Esophagus mucosa (tissue), 1 donor: ENCODE data around the gene COQ8B. TPM values are rescaled to one million over a fixed set of nuclear protein-coding genes. Genes with fewer than 3 reads are reported as not detected.

Experiments used
- ATAC-seq: fragments of 200-7000 bp; cut with Tn5 transposase; one replicate; pipeline ENCODE4 v1.9.1; 2020
- total RNA-seq: library from RNA; stranded (reverse); gene quantifications from one replicate; pipeline ENCODE4 v1.2.4, GENCODE V29; 2023
- donor health status: DM: yes; HTN: yes; CAD: no.

Gene COQ8B
- total RNA-seq, 1 donor from 2014 or later = 18.7 TPM

DNA sequence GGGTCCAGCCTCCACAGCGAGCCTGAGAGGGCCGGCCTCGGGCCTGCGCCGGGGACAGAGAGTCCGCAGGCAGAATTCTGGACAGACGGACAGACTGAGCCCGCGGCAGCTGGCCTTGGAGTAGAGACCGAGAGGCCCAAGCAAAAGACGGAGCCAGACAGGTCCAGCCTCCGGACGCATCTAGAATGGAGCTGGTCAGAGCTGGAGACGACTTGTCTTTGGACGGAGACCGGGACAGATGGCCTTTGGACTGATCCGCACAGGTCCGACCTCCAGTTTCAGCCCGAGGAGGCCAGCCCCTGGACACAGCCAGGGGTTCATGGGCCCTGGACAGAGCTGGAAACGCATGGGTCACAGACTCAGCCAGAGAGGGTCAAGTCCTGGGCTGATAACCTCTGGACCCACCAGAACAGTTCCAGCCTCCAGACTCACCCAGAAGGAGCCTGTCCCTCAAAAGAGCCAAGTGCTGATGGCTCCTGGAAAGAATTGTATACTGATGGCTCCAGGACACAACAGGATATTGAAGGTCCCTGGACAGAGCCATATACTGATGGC lies 716 bp upstream of the COQ8B start:
- ATAC-seq = no peak

DNA sequence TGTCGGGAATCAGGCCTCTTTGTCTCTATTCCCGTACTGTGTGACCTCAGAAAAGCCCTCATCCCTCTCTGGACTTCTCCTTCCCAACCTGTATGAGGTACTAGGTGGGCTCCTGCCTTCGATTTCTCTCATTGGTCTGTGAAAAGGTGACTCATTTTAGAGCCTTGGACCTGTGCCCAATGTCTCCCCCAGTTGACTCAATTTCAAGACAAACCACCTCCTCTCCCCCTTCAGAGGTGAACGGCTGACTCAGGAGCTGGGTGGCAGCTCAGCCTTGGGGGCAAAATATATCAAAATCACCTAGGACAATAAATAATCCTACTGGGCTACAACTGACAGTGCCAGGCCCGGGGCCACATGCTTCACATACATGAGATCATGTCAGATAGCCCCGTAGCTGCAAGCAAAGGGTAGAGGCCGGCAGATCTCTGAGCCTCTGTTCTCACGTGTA lies 630 bp downstream of the COQ8B start:
- peak; percentile 14 for ATAC-seq

DNA sequence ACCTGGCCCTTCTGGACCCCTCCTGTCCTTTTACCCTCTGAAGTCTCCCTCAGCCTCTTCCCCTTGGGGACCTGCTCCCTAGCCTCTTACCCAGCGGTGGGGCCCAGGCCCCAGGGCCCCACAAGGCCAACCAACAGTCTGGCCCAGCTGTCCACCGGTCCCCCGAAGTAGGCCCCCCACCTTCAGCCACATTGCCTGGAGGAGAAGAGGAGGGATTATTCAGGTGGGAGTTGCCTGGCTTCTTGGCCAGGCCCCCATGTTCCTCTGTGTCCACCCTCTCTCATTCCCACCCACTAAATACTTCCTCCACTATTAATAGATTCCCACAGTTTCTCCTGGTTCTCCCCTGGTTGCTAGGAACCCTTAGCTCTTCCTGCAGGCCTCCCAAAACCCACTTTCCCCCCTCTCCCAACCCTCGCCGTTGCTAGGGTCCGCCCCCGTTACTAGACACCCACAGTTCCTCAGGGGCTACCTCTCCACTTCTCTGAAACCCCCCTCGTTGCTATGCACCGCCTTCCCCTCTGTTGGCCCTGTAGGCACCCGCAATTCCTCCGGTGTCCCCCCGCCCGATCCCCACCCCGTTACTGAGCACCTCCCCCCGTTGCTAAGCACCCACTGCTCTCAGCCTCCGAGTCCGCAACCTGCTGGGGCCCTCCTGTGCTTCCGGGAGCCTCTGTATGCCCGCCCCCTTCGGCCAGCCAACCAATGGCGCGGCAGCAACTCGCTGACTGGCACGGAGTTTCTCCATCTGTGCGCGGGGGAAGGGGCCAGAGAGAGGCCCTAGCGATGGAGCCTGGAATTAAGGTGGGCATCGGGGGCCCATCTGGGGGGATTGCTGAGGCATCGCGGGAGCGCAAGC lies 2.0 kb downstream of the COQ8B start:
- ATAC-seq = peak; percentile 56

DNA sequence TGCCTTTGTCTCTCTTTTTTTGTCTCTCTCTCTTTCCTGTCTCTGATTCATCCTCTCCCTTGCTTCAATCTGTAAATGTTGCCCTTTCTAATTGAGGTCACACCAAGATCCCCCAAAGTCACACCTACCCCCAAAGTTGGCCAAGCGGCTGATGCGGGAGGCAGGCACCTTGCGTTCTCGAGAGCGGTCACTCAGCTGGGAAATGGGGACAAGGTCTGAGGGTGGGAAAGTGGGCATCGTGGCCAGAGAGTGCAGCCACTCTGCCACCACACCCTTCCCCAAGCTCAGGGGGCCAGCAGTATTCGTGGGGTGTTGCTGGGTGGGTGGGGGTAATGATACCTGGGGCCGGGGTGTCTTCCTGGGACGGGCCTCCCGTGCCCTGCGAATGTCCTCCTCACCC lies 2.7 kb downstream of the COQ8B start:
- ATAC-seq = no peak

DNA sequence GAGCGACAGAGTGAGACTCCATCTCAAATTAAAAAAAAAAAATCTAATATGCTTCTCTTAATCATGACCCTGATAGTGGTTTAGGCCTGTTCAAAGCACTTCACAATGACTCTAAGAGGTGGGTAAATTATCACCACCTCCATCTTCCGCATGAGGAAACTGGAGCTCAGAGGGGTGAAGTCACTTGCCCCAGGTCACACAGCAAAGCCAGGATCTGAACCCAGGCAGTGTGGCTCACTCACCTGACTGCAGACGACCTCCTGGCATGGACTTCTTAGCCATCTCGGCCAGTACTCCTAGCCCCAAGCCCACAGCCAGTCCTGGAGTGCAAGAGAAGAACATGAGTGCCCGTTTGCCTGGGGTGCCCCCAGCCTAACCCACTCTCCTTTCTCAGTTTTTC lies 6.9 kb downstream of the COQ8B start:
- no peak for ATAC-seq

DNA sequence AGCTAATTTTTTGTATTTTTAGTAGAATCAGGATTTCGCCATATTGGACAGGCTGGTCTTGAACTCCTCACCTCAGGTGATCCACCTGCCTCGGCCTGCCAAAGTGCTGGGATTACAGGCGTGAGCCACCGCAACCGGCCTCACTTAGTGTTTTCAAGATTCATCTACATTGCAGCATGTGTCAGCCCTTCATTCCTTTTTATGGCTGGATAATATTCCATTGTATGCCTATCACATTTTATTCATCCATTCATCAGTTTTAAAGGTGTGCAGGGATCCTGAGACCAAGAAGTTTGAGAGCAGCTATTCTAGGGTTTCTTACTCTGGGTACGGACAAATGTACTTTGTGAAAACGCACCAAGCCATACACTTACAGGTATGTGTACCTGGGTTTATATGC lies 9.1 kb downstream of the COQ8B start:
- ATAC-seq = no peak

DNA sequence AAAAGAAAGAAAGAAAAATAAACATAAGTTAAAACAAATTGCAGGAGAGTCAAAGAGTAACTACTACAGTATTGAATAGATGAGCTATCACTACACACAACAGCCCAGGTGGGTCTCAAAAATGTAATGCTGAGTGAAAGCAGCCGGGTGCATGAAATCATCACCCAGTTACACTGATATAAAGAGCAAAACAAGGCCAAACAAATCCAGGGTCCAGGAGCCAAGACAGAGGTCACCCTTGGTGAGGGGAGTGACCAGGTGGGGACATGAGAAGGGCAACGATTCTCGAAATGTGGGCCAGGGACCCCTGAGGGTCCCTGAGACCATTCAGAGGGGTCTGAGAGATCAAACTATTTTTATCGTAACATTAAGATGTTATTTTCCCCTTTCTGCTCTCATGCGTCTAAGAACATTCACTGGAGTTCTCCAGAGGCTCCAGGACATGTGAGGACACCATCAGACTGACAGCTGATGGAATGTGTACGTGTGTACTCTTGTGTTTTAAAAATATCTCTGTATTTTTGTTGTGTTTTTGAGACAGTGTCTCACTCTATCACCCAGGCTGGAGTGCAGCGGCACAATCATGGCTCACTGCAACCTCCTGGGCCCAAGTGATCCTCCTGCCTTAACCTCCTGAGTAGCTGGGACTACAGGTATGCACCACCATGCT lies 10.6 kb downstream of the COQ8B start:
- ATAC-seq = no peak

DNA sequence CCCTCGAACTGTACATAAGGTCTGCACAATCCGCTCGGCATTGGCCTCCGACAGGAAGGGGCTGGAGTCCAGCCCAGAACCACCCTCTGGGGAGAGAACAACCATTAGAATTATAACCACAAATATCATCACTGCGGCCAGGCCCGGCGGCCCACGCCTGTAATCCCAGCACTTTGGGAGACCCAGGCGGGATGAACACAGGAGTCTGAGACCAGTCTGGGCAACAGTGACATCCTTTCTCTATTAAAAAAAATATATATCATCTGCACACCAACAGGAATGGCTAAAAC lies 11.4 kb downstream of the COQ8B start:
- no peak for ATAC-seq

DNA sequence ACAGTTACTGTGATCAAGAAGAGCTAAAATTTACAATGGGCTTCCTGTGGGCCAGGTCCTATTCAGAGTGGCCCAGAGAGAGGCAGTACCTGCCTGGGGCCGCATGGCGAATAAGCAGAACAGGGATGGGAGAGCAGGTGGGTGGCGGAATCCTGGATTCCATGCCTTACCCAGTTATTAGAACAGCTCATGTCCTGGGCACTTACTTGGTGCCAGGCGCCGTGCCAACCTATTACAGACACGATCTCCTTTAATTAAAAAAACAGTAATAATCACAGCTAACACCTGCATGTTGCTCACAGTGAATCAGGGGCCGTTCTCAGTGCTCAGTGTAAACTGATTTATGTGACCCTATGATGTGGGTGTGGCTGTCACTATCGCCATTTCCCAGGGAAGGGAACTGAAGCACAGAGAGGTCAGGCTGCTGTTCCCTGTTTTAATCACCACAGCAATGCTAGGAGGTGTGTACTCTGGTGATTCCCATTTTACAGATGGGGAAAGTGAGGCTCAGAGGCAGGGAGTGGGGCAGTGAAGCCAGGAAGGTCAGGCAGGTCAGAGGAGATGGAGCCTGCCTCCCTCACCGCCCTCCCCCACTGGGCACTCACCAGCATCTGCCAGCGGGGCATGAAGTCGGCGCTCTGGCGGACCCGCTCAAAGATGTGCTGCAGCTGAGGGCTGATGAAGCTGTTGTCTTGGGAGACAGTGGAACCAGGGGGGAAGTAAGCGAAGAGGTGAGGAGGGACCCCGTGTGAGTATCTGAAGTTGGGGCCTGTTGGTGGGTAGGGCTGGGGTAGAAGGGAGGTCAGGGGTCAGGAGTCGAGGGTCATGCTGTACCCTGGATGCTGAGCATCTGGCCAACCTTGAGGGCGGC lies 12.0 kb downstream of the COQ8B start:
- no peak for ATAC-seq

DNA sequence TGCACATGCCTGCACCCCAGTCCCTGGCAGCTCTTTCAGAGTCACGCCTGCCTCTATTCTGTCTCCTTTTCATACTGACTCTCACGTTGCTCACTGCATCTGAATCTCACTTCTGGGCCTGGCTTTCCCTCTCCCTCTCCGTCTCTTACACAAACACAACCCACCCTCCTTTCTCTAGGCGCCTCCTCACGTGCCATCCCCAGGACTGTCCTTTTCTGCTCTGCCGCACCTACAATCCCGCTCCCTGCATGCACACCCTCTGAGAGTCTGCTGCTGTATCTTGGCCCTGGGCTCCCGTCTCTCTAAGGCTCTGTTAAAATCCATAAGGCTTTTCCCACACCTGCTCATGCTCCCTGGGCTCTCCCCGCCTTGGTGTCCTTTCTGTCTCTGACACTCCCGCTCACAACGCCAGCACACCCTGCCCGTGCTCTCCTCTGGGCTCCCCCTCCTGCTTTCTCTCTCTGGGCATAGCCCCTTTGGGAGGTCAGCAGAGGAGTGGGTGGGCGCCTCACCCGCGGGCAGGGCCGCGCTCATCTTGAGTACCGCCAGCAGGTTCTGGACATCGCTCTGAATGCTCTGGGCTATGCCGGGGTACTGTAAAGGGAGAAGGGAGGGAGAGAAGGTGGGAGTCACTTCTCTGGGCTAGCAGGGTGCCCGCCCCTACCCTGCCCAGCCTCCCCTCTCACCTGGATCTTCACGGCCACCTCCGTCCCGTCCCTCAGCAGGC lies 13.5 kb downstream of the COQ8B start:
- ATAC-seq = no peak

DNA sequence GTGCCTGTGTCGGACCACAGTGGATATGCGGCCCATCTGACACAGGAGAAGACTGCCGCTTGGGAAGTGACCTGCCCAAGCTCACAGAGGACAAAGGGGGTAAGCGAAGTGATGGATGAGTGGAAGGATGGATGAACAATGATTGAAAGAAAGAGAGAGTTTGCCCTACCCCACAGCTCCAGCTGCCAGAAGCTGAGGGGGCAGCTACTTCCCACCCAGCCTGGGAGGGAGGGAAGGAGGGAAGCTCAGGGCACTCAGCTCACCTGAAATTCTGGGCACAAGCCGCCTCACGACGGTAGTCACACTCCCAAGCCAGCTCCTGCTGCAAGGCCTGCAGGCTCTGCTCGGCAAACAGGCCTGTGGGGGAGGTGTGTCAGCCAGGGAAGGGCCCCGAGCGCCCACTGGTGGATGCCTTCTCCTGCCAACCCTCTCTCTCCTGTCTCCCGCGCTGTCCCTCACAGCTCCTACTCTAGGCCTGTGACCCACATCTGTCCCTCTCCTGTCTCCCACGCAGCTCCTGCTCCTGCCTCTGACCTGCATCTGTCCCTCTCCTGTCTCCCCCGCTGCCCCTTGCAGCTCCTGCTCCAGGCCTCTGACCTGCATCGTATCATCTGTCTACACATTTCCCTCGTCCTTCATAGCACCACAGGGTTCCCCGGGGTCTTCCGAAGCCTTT lies 14.2 kb downstream of the COQ8B start:
- ATAC-seq = peak; percentile 61

DNA sequence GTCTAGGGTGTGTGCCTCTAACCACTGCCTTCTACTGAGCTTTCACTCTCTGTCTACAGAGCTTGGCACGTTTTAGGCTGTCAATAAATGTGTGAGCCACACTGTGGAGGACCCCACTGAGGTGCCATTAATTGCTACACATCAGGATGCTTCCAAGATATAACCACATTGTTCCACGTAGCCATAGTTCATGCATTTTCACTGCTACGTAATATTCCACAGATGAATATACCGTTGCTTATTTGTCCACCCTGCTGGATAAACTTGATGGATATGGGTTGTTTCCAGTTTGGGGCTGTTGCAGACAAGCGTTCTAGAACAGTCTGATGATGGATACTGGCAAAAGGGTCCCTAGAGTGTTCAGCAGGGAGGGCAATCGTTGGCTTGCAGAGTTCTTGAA lies 14.9 kb downstream of the COQ8B start:
- ATAC-seq = no peak

DNA sequence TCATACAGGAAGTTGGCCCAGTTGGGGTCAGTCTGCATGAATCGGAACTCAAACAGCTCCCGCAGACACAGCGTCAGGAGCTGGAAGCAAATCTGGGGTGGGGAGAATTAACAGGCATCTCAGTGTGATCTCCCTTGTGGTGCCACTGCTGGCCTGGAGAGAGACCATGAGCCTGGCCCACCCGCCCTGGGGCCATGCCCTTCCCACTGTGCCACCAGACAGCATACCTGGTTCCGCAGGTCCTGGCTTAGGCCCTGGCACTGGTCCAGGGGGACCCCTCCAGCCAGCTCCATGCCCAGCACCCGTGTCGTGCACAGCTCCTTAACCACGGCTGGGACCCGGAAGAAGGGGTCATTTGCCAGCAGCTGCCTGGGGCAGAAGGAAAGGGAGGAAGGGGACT lies 16.6 kb downstream of the COQ8B start:
- no peak for ATAC-seq

DNA sequence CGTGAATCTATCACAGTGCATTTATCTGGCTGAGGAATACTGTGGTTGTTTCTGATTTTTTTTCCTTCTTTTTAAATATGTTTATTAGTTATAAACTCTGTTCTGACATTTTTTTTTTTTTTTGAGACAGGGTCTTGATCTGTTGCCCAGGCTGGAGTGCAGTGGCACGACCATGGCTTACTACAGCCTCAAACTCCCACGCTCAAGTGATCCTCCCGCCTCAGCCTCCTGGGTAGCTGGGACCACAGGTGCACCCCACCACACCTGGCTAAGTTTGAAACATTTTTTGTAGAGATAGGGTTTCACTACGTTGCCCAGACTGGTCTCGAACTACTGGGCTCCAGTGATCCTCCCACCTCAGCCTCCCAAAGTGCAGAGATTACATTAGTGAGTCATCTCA lies 19.7 kb downstream of the COQ8B start:
- no peak for ATAC-seq

DNA sequence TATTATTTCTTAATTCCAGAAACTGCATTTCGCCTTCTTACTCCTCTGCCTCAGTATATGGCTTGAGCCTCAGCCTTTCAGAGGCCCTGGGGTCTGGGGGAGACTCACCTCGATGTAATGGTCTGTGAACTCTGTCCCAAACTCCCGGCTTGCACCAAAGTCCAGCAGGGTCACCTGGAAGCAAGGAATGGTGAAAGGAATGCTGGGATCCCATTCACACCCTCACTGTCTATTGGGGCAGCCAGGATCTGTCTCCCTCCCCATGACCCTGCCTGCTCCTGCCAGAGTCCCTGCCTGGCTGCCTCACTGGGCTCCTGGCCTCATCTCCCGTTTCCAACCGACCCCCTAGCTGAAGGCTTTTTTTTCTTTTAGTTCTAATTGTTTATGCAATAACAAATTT lies 20.8 kb downstream of the COQ8B start:
- ATAC-seq = no peak

DNA sequence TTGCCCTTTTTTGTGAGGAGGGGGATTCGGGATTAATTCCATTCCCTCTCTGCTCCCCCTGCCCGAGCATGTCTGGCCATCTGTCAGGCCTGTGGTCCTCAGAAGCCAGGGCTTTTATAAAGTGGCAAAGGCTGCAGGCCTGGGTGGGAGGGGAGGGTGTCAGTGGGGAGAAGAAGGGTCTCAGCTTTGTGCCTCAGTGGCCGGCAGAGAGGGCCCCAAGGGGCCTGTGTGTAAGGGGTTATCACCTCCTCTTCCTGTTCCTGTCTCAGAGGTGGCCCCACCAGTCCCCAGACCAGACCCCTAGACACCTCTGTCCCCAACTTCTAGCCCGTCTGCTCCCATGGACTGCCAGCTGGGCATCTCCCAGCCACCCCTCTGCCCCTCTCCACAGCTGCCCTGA lies 22.8 kb downstream of the COQ8B start:
- ATAC-seq = no peak

DNA sequence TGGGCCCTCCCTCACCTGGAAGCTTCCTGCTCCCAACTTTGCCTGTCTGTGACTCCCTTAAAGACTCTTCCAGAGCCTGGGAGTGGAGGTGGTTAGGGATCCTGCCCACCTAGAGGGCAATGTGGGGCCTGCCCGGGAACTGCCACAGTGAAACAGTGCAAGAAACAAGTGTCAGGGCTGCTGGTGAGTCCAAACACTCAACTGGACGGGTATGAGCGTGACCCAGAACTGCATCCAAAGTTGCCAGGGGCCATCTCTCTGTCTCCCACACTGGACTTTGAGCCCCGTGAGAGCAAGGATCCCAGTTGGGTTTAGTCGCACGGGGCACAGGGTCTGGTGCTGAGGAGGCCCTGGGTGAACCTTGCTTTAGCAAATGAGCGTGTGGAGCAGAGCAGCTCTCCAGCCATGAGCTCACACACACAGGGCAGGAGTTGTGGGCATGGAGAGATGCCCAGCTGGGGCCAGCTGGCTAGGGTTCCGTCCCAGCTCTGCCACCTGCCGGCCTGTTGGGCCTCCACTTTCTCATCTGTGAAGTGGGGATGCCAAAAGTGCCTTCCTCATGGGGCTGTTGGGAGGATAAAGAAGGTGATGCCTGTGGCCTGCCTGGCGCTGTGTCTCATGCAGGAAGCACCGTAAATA lies 23.4 kb downstream of the COQ8B start:
- ATAC-seq = no peak

DNA sequence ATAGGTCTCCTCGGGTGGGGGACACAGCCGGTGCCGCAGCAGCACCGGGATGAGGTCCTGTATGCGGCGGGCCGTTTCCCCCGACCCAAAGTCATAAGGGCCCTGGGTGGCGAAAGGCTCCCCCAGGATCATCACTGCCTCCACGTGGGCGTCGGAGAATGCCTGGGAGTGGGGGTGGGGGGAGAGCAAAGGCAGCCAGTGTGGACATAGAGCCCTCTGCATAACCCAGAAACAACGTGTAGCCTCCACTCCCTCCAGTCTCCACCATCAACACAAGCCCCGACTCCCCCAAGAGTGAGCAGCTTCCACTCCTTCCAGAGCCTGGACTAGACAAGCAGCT lies 24.5 kb downstream of the COQ8B start:
- ATAC-seq = no peak

DNA sequence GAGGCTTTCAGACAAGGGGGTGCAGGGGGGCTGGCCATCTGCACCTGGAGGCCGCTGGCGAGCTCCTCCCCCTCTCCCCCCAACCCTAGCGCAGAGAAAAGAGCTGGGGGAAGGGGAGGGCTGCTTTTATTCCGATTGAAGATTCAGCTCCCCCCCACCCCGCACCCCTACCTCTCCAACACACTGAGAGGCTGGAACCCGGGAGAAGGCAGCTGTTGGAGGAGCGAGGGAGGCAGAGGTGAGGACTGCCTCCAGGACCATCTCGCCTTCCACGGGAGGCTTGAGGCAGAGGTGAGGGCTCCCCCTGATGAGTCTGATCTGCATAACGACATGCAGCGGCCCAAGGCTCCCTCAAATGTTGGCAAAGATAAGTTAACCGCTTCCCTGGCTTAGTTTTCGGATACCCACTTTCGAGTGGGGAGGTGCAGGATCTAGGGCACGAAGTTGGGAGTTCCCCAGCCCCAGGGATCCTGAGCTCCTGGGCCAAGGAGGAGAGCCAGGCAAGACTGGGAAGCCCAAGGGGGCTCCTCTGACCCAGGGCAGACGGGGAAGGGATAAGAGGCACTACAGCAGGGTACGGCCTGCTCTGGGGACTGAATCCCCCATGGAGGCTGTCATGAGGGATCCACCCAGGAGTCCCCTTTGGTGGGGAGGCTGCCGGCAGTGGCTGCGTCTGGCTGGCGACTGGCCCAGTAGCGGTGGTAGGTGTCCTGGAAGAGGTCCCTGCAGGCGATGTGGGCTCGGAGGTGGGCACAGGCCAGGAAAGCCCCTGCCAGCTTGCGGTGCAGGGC lies 25.1 kb downstream of the COQ8B start:
- ATAC-seq = no peak

DNA sequence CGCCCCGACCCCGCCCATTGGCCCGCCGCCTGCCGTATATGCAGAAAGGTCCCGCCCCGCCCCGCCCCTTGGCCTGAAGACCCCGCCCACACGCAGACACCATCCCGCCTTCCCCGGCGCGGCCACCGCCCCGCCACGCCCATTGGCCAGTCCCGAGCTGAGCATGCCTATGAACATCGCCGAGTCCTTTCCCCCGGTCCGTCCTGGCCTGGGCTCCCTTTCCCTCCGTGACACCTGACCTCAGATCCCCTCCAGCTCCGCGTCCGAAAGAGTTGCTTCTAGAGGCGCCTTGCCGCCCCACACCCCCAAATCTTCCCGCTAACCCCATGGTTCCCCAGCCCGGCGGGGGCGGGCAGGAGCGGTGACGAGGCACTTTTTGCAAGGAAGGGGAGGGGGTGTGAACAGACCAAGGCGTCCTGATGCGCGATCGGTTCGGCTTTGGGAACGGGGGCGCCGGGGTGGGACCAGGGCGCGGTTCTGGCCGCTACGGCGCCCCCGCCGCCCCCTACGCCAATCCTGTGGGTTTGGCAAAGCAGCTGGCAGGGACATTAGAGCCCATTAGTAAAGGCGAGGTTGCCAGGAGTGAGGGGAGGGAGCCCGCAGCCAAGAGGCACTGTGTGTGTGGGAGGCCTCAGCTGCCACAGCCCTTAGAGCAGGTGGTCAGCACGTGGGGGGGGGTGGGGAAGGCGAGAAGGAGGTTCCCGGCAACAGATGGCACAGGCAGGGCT lies 25.8 kb downstream of the COQ8B start:
- ATAC-seq = peak; percentile 82
